ENCODE data around the gene DLD. TPM values are rescaled to one million over a fixed set of nuclear protein-coding genes. Genes with fewer than 3 reads are reported as not detected.

DLD gene
- total and polyA plus RNA-seq, 4 donors = 49.4 to 121 (median 67.1) TPM

GRCh38 chr7:107948645-107949442, 57.9 kb downstream of the DLD start:
- DNase-seq (ENCODE audit: low spot score) = no peak
- H3K27ac ChIP-seq (ENCODE audit: low read depth in 1 of 2, low read length in 2 of 2) = peak overlapping the region in 1 of 2 donors; percentile 43
- 60% methylated on average over 7 of the region's 7 CpGs for WGBS
- H3K27me3 ChIP-seq (ENCODE audit: control insufficient read depth in 4 of 4, insufficient read depth in 4 of 4, low read length in 3 of 4) = no peaks in the 10 kb centered on the region
- H3K36me3 ChIP-seq (ENCODE audit: control insufficient read depth in 4 of 4, insufficient read depth in 3 of 4, low read depth in 1 of 4, low read length in 3 of 4) = no peaks in the 10 kb centered on the region
- TF ChIP-seq ZBTB33 (IDR thresholded peaks at IDR 0.05) (no peak), NR2F2 (IDR thresholded peaks at IDR 0.05) (peak; percentile 74), MAX (IDR thresholded peaks at IDR 0.05) (peak; percentile 13), HNF4A (conservative IDR thresholded peaks at IDR 0.05) (peak; percentile 71), SP1 (IDR thresholded peaks at IDR 0.05) (peak; percentile 23), JUND (IDR thresholded peaks at IDR 0.05) (peak in 1 of 2 donors; percentile 54), YY1 (IDR thresholded peaks at IDR 0.05) (peak; percentile 60), RAD21 (IDR thresholded peaks at IDR 0.05) (peak; percentile 25 to 37), FOXA2 (IDR thresholded peaks at IDR 0.05) (peak; percentile 18), HNF4G (IDR thresholded peaks at IDR 0.05) (no peak), RXRA (IDR thresholded peaks at IDR 0.05) (peak in 1 of 2 donors; percentile 46)
- H3K9me3 ChIP-seq (ENCODE audit: control insufficient read depth in 4 of 4, low read length in 3 of 4) = no peaks in the 10 kb centered on the region
- H3K9ac ChIP-seq (ENCODE audit: low read depth in 1 of 2, low read length in 2 of 2) = no peak overlapping the region
- H3K4me3 ChIP-seq (ENCODE audit: low read depth in 1 of 3, low read length in 3 of 3) = no peak overlapping the region
- H3K4me1 ChIP-seq (ENCODE audit: control insufficient read depth in 4 of 4, insufficient read depth in 4 of 4, low read length in 3 of 4) = peaks cover 0 to 9% (median 0%) of the 10 kb centered on the region in 4 donors

GRCh38 chr7:107949443-107949935, 58.5 kb downstream of the DLD start:
- Histone ChIP-seq H3K27me3 (ENCODE audit: control insufficient read depth in 4 of 4, insufficient read depth in 4 of 4, low read length in 3 of 4) (no peaks in the 10 kb centered on the region), H3K4me1 (ENCODE audit: control insufficient read depth in 4 of 4, insufficient read depth in 4 of 4, low read length in 3 of 4) (peaks cover 0 to 9% (median 0%) of the 10 kb centered on the region in 4 donors), H3K4me3 (ENCODE audit: low read depth in 1 of 3, low read length in 3 of 3) (no peak overlapping the region), H3K9me3 (ENCODE audit: control insufficient read depth in 4 of 4, low read length in 3 of 4) (no peaks in the 10 kb centered on the region), H3K36me3 (ENCODE audit: control insufficient read depth in 4 of 4, insufficient read depth in 3 of 4, low read depth in 1 of 4, low read length in 3 of 4) (no peaks in the 10 kb centered on the region), H3K27ac (ENCODE audit: low read depth in 1 of 2, low read length in 2 of 2) (peak overlapping the region in 1 of 2 donors; percentile 43), H3K9ac (ENCODE audit: low read depth in 1 of 2, low read length in 2 of 2) (no peak overlapping the region)
- no peak for DNase-seq (ENCODE audit: low spot score)
- 83% methylated on average over 1 of the region's 1 CpG for WGBS
- no peak for TF ChIP-seq GABPA (IDR thresholded peaks at IDR 0.05 in 1 of 2, conservative IDR thresholded peaks at IDR 0.05 in 1 of 2)
- TF ChIP-seq NR2F2 (IDR thresholded peaks at IDR 0.05) = peak; percentile 1
- no peak for TF ChIP-seq JUND (IDR thresholded peaks at IDR 0.05)

DNA sequence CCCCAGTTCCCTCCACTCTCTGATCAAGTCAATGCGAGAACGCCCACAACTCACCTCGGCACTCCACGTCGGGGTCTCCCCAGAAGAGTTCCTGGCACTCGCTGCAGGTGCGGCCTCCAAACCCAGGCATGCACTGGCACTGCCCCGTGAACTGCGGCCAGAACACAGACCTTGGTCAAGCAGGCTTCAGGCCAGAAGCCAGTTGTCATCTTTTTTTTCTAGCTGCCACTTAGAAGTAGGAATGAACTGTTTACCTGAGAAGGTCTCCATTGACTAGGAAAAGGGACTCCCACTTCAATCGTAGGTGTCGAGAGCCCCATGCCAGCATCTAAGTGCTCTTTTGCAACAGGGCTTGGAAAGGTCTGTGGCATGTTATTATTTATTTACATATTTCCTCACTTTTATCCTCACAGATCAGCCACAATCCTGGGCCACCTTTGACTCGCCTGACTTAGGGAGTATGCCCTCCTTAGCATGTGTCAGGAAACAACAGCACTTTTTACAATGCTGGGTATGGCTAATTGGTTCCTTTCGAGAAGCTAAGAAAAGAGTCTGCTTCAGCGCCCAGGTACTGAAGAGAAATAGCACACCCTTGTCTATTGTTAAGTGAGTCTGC, 60.3 kb downstream of the DLD start:
- no peak overlapping the region for H3K4me3 ChIP-seq (ENCODE audit: low read depth in 1 of 3, low read length in 3 of 3)
- no peaks in the 10 kb centered on the region for H3K27me3 ChIP-seq (ENCODE audit: control insufficient read depth in 4 of 4, insufficient read depth in 4 of 4, low read length in 3 of 4)
- DNase-seq (ENCODE audit: low spot score) = no peak
- H3K9ac ChIP-seq (ENCODE audit: low read depth in 1 of 2, low read length in 2 of 2) = no peak overlapping the region
- TF ChIP-seq FOXA2 (IDR thresholded peaks at IDR 0.05) (no peak), GABPA (IDR thresholded peaks at IDR 0.05 in 1 of 2, conservative IDR thresholded peaks at IDR 0.05 in 1 of 2) (no peak), SP1 (IDR thresholded peaks at IDR 0.05) (no peak), JUND (IDR thresholded peaks at IDR 0.05) (no peak)
- TF ChIP-seq, protein P1, sequence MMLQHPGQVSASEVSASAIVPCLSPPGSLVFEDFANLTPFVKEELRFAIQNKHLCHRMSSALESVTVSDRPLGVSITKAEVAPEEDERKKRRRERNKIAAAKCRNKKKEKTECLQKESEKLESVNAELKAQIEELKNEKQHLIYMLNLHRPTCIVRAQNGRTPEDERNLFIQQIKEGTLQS (IDR thresholded peaks at IDR 0.05) = no peak
- H3K4me1 ChIP-seq (ENCODE audit: control insufficient read depth in 4 of 4, insufficient read depth in 4 of 4, low read length in 3 of 4) = peaks cover 0 to 9% (median 0%) of the 10 kb centered on the region in 4 donors
- WGBS = 84% methylated on average over 14 of the region's 14 CpGs
- no peaks in the 10 kb centered on the region for H3K36me3 ChIP-seq (ENCODE audit: control insufficient read depth in 4 of 4, insufficient read depth in 3 of 4, low read depth in 1 of 4, low read length in 3 of 4)
- H3K27ac ChIP-seq (ENCODE audit: low read depth in 1 of 2, low read length in 2 of 2) = no peak overlapping the region
- no peaks in the 10 kb centered on the region for H3K9me3 ChIP-seq (ENCODE audit: control insufficient read depth in 4 of 4, low read length in 3 of 4)

All from liver (tissue), 9 donors.